ENCODE data around the gene TMEM9. TPM values are rescaled to one million over a fixed set of nuclear protein-coding genes. Genes with fewer than 3 reads are reported as not detected.

Gene TMEM9
- total and polyA plus RNA-seq, 10 of the 15 experiments (the other 5 are each of a cell fraction or from before 2014, with no cell fraction given), result 7.2 to 46.1 (median 17.3) TPM

DNA sequence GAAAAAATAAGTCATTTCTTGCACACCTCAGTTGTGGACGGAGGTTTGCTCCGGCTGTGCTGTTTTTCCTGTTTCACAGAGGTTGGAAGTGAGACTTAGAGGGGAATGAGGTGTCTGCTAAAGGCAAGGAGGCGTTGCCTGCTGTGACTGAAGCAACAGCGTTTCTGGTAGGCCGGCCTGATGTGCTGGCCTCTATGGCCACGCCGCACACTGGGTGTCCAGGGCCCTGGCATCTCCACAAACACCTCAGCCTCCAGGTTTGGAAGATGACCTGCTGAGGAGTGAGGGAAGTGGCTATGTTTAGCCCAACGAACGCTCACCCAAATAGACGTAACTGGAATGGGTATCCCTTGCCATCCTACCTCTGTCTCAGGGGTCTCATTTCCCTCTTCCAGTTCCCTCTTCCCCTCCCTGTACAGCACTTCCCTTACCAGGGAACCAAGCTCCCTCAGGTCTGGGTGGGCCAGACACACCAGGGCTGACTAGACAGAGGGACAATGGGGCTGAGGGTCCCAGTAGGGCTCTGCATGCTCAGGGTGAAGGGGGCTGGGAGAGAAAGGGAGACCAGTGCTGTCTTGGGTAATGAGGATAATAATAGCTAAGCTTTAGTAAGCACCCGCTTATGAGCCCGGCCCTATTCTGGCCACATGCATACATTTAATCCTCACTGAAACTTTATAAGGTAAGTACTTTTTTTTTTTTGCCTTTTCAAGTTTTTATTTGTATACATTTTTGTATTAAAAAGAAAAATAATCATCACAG is 53.9 kb downstream of the TMEM9 start:
- no TSS peak for BruUV-seq (replicated peaks)
- in situ Hi-C loops (cut with MboI) (no loop called here), intact Hi-C loops (cut with micrococcal nuclease; ENCODE audit: unreplicated experiment) (no loop called here)
- no peak for ATAC-seq
- H3K27ac ChIP-seq (ENCODE audit: control insufficient read depth, insufficient read depth), result no peak overlapping the region
- no peak overlapping the region for H3K4me3 ChIP-seq
- SMC1A ChIA-PET (ENCODE audit: uncharacterized antibody, unreplicated experiment), result no interaction called here
- no peaks in the 10 kb centered on the region for H3K36me3 ChIP-seq (ENCODE audit: control insufficient read depth in 2 of 2, insufficient read depth in 2 of 2, low read length in 1 of 2)
- TF ChIP-seq BMI1 (IDR thresholded peaks at IDR 0.05; ENCODE audit: borderline replicate concordance) (no peak), BCL11A (IDR thresholded peaks at IDR 0.05; ENCODE audit: low read depth, low read length) (no peak), GABPA (IDR thresholded peaks at IDR 0.05; ENCODE audit: low read depth) (no peak), JUNB (IDR thresholded peaks at IDR 0.05) (no peak), EP300 (IDR thresholded peaks at IDR 0.05; ENCODE audit: borderline replicate concordance in 1 of 2, control insufficient read depth in 1 of 2, low read depth in 2 of 2, low read length in 2 of 2) (no peak), ZNF207 (IDR thresholded peaks at IDR 0.05; ENCODE audit: borderline replicate concordance) (no peak), NR2C1 (IDR thresholded peaks at IDR 0.05) (no peak), BACH1 (IDR thresholded peaks at IDR 0.05; ENCODE audit: borderline replicate concordance) (no peak), STAT3 (IDR thresholded peaks at IDR 0.05; ENCODE audit: low read depth, low read length) (no peak), POLR2A (IDR thresholded peaks at IDR 0.05; ENCODE audit: low read depth, low read length) (no peak), NBN (IDR thresholded peaks at IDR 0.05) (no peak), PAX8 (IDR thresholded peaks at IDR 0.05) (no peak), ETV6 (conservative IDR thresholded peaks at IDR 0.05 in 1 of 2, IDR thresholded peaks at IDR 0.05 in 1 of 2; ENCODE audit: borderline replicate concordance in 1 of 2, low read depth in 1 of 2) (no peak), NRF1 (conservative IDR thresholded peaks at IDR 0.05; ENCODE audit: low read depth, low read length) (no peak), FOXK2 (IDR thresholded peaks at IDR 0.05) (no peak)
- TF ChIP-seq, protein P1, sequence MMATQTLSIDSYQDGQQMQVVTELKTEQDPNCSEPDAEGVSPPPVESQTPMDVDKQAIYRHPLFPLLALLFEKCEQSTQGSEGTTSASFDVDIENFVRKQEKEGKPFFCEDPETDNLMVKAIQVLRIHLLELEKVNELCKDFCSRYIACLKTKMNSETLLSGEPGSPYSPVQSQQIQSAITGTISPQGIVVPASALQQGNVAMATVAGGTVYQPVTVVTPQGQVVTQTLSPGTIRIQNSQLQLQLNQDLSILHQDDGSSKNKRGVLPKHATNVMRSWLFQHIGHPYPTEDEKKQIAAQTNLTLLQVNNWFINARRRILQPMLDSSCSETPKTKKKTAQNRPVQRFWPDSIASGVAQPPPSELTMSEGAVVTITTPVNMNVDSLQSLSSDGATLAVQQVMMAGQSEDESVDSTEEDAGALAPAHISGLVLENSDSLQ (IDR thresholded peaks at IDR 0.05), result no peak
- WGBS (ENCODE audit: insufficient coverage, insufficient replicate concordance, low lambda C conversion rate, missing lambda C conversion rate), result 25% methylated on average over 12 of the region's 12 CpGs
- RAD21 ChIA-PET (ENCODE audit: unreplicated experiment), result interaction anchor here (1.7 kb wide), 1 partner anchor 128 kb away, joined by 7 read pairs; no protein-coding TSS in a partner anchor
- no peak for DNase-seq (ENCODE audit: low read depth, low spot score)
- no peaks in the 10 kb centered on the region; the same call in 1 of the 2 replicates for H3K4me1 ChIP-seq (ENCODE audit: control insufficient read depth, insufficient read depth, low read length)
- no peak overlapping the region for H3K9ac ChIP-seq (ENCODE audit: control insufficient read depth, insufficient read depth, low read length)
- no peaks in the 10 kb centered on the region for H3K9me3 ChIP-seq (replicated peaks; ENCODE audit: control insufficient read depth, insufficient read depth, low read length)
- POLR2A ChIA-PET, result no interaction called here
- no peak for FAIRE-seq
- no peaks in the 10 kb centered on the region for H4K20me1 ChIP-seq (ENCODE audit: control insufficient read depth, insufficient read depth)
- peaks cover 0 to 4% of the 10 kb centered on the region in 2 experiments; a peak in 3 of 4 replicates for H3K27me3 ChIP-seq (replicated peaks in 1 of 2; ENCODE audit: control insufficient read depth in 2 of 2, insufficient read depth in 2 of 2, low read length in 1 of 2)
- no peaks in the 10 kb centered on the region for H3K79me2 ChIP-seq (ENCODE audit: control insufficient read depth, insufficient read depth, low read length)
- no peak overlapping the region for H2AFZ ChIP-seq (ENCODE audit: control insufficient read depth, low read depth, low read length)
- CTCF ChIA-PET, result interaction anchor here (0.6 to 1.6 kb wide), 3 partner anchors 14 to 41 kb away, joined by 3 to 6 read pairs (median 3); no protein-coding TSS in a partner anchor
- H3K4me2 ChIP-seq (ENCODE audit: control insufficient read depth, insufficient read depth), result no peak overlapping the region

Measured in GM12878 (cell line).